HTERT RPE-1 (cell line): Measurements from ENCODE around the gene ZFAND2B.
"Not testable (repeated sequence)": the region's sequence is repeated elsewhere in the genome, so short reads cannot be mapped to it uniquely, and the experiment has no call there.

Source experiments
- in situ Hi-C: fragments of 300-500 bp; cut with MboI; formaldehyde crosslinking; loops from 4 replicates; pipeline ENCODE4 v1.14.3; 2020; ENCODE audit warnings: low sequenced_read_pairs

Gene ZFAND2B

GRCh38 chr2:219250049-219250781, 43.6 kb downstream of the ZFAND2B start:
- in situ Hi-C loops: no loop called here

- in situ Hi-C loops: no loop called here
These were observed 45.1 kb downstream of the ZFAND2B start for GRCh38 chr2:219251656-219252055.

- in situ Hi-C loops: no loop called here
These were observed 45.5 kb downstream of the ZFAND2B start for GRCh38 chr2:219252084-219252483.

GRCh38 chr2:219252570-219252899, 46.0 kb downstream of the ZFAND2B start:
- in situ Hi-C loops: no loop called here

GRCh38 chr2:219252900-219253752, 46.5 kb downstream of the ZFAND2B start, which contains the start of gene TUBA4B:
TSS of gene TUBA4B (plus strand) at chr2:219253243. CDS start at chr2:219253408, 165 bp downstream.
- in situ Hi-C loops: no loop called here

- in situ Hi-C loops: no loop called here
These were observed 47.4 kb downstream of the ZFAND2B start, which contains the start of gene TUBA4A for GRCh38 chr2:219253753-219254589. TSS of gene TUBA4A (minus strand) at chr2:219253918. CDS start at chr2:219253858, 60 bp downstream.

GRCh38 chr2:219254590-219255201, 48.1 kb downstream of the ZFAND2B start:
- in situ Hi-C loops: no loop called here

GRCh38 chr2:219258942-219259341, 52.4 kb downstream of the ZFAND2B start:
- in situ Hi-C loops: not testable (repeated sequence)
